Kidney (tissue), 11 donors: ENCODE results near the gene ANKRD18B. TPM values are rescaled to one million over a fixed set of nuclear protein-coding genes. Genes with fewer than 3 reads are reported as not detected.
A peak's percentile ranks its signal among the peaks of the same experiment; 100 is the strongest.
"Not testable (repeated sequence)": the region's sequence is repeated elsewhere in the genome, so short reads cannot be mapped to it uniquely, and the experiment has no call there.

ENCODE experiments used
- DNase-seq, 5 donors: peaks; one replicate each; pipeline ENCODE4 v3.0.0-alpha.2; 2013 to 2020
- FAIRE-seq: peaks from 2 replicates; lab custom pipeline; 2012; peaks lifted over from hg19 to GRCh38; lab: Jason Lieb, UNC
- H3K27ac ChIP-seq, 2 donors: one replicate each; pipeline ENCODE4 v1.7.0; 2013; ENCODE audit warnings: low read depth in 2 of 2, low read length in 2 of 2, inconsistent platforms in 1 of 2
- H3K27me3 ChIP-seq: one replicate; pipeline ENCODE4 v1.7.1; 2013; ENCODE audit warnings: low read length, inconsistent platforms; ENCODE audit not compliant: control insufficient read depth, insufficient read depth
- H3K36me3 ChIP-seq, 3 donors: one replicate each; pipeline versions ENCODE4 v1.7.0 to v1.7.1; 2013; ENCODE audit warnings: low read length in 3 of 3, control low read depth in 1 of 3, inconsistent platforms in 1 of 3; ENCODE audit not compliant: insufficient read depth in 3 of 3, control insufficient read depth in 2 of 3
- H3K4me1 ChIP-seq, 3 donors: one replicate each; pipeline versions ENCODE4 v1.7.0 to v1.7.1; 2013; ENCODE audit warnings: low read length in 3 of 3, inconsistent platforms in 1 of 3, low read depth in 1 of 3; ENCODE audit not compliant: control insufficient read depth in 2 of 3, insufficient read depth in 2 of 3
- H3K4me3 ChIP-seq, 3 donors: one replicate each; pipeline versions ENCODE4 v1.7.0 to v1.8.1; 2013; ENCODE audit warnings: low read length in 3 of 3, control low read depth in 1 of 3, inconsistent platforms in 1 of 3
- H3K9ac ChIP-seq, 3 donors: one replicate each; pipeline versions ENCODE4 v1.7.0 to v1.7.1; 2013; ENCODE audit warnings: low read length in 3 of 3, control low read depth in 1 of 3, inconsistent platforms in 1 of 3
- H3K9me3 ChIP-seq, 3 donors: one replicate each; pipeline versions ENCODE4 v1.7.0 to v1.7.1; 2013; ENCODE audit warnings: low read length in 3 of 3, control low read depth in 1 of 3, inconsistent platforms in 1 of 3; ENCODE audit not compliant: control insufficient read depth in 2 of 3, insufficient read depth in 1 of 3
- intact Hi-C: fragments of 100-400 bp; cut with DNase I; formaldehyde crosslinking; loops from one replicate; pipeline ENCODE4 v1.11.1; 2022
- polyA plus RNA-seq: library from polyadenylated mRNA; stranded (reverse); fragments of 350-450 nt; fragmentation: Illumina TruSeq; extraction: RNeasy Lipid Tissue Mini Kit (QIAGEN cat#74804); gene quantifications from one replicate; pipeline ENCODE4 v1.2.3, GENCODE V29; 2014; ENCODE audit warnings: low read depth, low replicate concordance; ENCODE audit not compliant: insufficient read depth
- total RNA-seq: library from RNA; stranded (reverse); fragmentation: NEBNext Ultra II Directional; extraction: Animal tissue kit (Norgen Biotek cat#: 25700); gene quantifications from one replicate; pipeline ENCODE4 v1.2.1, GENCODE V29; 2021
- donor health status: control.
- donor health status: control.
- donor health status: DM: yes; HTN: yes; CAD: no.
- donor health status: Normal renal cell carcinoma (clear cell type).

ANKRD18B gene
- total and polyA plus RNA-seq, 2 donors from 2014 or later, result 0.72 TPM; not detected in 1

DNA sequence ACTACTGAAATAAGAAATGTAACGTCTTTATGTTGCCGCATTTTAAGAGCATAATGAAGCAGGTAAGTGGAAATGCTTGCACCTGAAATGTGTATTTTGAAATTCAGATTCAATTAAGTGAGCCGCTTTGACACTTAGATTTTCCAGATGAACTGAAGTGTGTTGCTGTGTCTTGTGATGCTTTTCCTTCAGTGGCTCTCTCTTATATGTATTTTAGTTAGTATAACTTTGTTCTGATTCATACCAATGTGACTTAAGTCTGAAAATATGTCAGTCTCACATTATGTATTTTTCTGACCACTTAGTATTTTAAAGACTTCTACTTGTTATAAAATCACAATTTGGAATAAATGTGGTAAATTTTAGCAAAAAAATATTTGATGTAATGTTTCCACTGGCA lies 25.4 kb downstream of the ANKRD18B start:
- peak; percentile 55 for FAIRE-seq
- intact Hi-C loops, H3K27me3 ChIP-seq: not testable (repeated sequence)

DNA sequence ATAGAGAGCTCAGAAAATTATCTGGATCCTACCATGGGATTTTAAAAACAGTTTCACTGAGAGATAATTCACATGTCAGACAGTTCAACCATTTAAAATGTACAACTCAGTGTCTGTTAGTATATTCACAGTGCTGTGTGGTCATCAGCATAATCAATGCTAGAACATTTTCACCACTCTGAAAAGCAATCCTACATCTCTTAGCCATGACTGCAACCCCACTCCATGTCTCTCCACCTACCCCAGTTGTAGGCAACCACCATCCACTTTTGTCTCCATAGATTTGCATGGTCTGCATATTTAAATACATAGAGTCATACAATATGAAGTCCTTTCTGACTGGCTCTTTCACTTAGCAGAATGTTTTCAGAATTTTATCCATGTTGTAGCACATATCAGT lies 27.1 kb downstream of the ANKRD18B start:
- H3K27me3 ChIP-seq, intact Hi-C loops, DNase-seq, H3K4me1 ChIP-seq, H3K27ac ChIP-seq, H3K4me3 ChIP-seq, H3K9ac ChIP-seq, H3K9me3 ChIP-seq, FAIRE-seq, H3K36me3 ChIP-seq: not testable (repeated sequence)

More for the DNA sequence above, 25.4 kb downstream of the ANKRD18B start:
- not testable (repeated sequence) for H3K4me3 ChIP-seq, H3K36me3 ChIP-seq, H3K27ac ChIP-seq, H3K9me3 ChIP-seq, DNase-seq, H3K4me1 ChIP-seq, H3K9ac ChIP-seq

DNA sequence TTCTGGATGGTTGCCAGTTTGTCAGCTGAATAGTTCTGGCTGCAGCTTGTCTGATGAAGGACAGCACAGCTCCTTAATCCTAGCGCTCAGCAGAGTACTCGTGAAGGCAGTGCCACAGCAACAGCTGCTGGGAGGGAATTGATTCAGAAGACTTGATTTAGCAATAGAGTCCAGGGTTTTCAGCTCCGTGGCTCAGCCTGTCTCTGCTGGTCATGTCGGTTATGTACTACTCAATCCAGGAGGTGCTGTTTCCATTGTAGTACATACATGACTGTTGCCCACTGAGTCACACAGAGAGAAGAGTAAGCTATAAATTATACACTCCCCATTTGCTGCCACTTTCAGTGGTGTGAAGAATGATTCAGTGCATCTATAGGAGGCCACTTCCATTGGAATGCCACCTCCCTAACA lies 28.3 kb downstream of the ANKRD18B start:
- H3K27me3 ChIP-seq, intact Hi-C loops, FAIRE-seq, H3K4me3 ChIP-seq, H3K27ac ChIP-seq, H3K9me3 ChIP-seq, H3K36me3 ChIP-seq, H3K4me1 ChIP-seq, H3K9ac ChIP-seq: not testable (repeated sequence)
- DNase-seq, result peak in 1 of 5 donors; percentile 1

DNA sequence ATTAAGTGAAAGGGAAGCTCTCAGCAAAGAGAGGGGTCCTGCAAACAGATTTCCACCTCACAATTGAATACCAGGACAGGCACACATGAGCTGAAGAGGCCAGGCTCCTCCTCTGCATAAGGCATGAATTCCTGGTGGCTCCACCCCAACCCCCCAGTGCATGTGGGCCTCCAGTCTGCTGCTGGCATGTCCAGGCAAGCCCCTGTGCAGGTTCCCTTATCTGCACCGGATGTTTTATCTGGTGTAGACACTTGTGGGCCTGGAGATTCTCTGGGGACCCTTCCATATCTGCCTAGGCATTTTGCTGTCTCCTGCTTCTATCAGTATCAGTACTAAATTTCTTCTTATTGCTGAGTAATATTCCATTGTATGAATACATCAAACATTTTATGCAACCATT lies 36.2 kb downstream of the ANKRD18B start:
- intact Hi-C loops, H3K27ac ChIP-seq, H3K9me3 ChIP-seq, H3K9ac ChIP-seq, H3K4me1 ChIP-seq, H3K4me3 ChIP-seq, FAIRE-seq, H3K27me3 ChIP-seq, DNase-seq, H3K36me3 ChIP-seq: not testable (repeated sequence)

DNA sequence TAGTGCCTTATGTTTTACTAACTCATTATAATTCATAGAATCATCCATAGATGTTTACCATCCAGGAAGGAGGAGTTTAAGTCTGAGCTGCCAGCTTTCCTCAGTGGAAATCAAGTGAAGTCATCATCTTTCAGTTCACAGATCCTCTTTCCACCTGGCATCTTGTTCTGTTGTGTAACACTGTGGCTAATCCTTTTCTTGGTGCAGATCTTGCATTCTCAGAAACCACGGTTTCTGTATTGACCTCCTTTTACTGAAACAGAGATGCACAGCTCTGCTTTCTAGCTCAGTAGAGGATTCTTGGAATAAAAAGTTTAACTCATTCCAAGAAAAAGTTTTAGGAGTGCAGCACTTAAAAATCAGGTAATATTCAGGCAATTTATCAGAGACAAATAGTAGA lies 38.1 kb downstream of the ANKRD18B start:
- H3K4me1 ChIP-seq, DNase-seq, intact Hi-C loops, H3K4me3 ChIP-seq, H3K27ac ChIP-seq, H3K9me3 ChIP-seq, H3K27me3 ChIP-seq, H3K36me3 ChIP-seq, FAIRE-seq, H3K9ac ChIP-seq: not testable (repeated sequence)

DNA sequence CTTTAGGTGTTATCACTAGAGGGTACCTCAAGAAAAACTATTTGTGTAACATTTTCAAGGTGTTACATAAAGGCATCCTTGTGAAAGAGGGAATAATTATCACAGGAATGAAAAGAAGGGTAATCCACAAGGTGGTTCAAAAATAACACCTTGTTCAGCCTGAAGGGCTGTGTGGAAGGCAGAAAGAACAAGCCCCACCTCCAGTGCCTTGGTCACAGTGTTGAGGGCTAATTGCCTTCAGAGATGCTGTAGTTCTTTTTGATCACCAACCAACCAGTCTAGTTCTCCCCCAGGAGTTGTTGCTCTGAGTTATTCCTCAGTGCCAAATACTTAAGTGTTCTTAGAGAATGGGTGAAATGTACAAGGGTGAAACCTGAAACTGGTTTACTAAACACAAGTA lies 43.7 kb downstream of the ANKRD18B start:
- FAIRE-seq, H3K27me3 ChIP-seq, H3K9me3 ChIP-seq, intact Hi-C loops, DNase-seq, H3K27ac ChIP-seq, H3K4me1 ChIP-seq, H3K4me3 ChIP-seq, H3K9ac ChIP-seq, H3K36me3 ChIP-seq: not testable (repeated sequence)

DNA sequence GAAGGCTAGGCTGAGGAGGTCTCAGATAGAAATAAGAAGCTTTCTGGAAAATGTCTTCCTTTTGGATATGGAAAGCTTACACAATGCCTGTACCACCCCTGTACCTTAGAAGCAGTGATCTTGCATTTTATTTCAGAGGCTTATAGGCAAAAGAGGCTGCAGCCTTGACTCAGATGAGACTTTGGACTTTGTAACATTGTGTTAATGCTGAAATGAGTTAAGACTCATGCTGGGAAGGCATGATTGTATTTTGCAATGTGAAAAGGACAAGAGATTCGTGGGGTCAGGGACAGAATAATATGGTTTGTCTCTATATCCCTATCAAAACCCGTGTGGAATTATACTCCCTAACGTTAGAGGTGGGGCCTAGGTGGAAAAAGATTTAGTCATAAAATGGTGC lies 53.7 kb downstream of the ANKRD18B start:
- not testable (repeated sequence) for H3K4me3 ChIP-seq

DNA sequence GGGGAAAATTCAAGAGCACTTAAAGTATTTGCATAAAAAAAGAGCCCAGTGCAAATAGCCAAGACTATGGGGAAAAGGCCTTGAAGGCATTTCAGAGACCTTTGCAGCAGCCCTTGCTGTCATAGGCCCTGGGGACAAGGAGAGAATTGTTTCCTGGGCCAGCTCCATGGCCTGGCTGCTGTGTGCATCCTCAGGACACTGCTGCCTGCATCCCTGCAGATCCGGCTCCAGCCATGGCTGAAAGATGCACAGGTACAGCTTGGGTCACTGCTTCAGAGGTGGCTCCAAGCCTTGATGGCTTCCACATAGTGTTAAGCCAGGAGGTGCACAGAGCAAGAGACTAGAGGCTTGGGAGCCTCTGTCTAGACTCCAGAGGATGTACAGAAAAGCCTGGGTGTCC lies 55.9 kb downstream of the ANKRD18B start:
- FAIRE-seq, H3K4me3 ChIP-seq, H3K27me3 ChIP-seq, H3K27ac ChIP-seq, H3K9me3 ChIP-seq, intact Hi-C loops, DNase-seq, H3K9ac ChIP-seq, H3K36me3 ChIP-seq, H3K4me1 ChIP-seq: not testable (repeated sequence)

More for the DNA sequence above, 53.7 kb downstream of the ANKRD18B start:
- FAIRE-seq, H3K9ac ChIP-seq, H3K27ac ChIP-seq, H3K9me3 ChIP-seq, H3K36me3 ChIP-seq, DNase-seq, H3K27me3 ChIP-seq, H3K4me1 ChIP-seq, intact Hi-C loops: not testable (repeated sequence)

DNA sequence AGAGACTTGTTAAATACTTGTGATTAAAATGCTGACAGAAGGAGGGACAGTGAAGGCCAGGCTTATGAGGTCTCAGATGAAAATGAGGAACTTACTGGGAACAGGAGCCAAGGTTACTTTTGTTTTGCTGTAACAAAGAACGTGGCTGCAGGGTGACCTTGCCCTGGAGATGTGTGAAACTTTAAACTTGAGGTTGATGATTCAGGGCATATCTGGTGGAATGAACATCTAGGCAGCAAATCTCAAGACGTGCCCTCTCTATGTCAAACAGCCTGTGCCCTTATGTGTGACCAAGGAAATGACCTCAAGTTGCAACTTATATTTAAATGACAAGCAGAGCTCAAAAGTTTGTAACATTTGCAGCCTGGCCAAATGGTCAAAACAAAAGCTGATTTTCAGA lies 58.6 kb downstream of the ANKRD18B start:
- FAIRE-seq, intact Hi-C loops, H3K4me3 ChIP-seq, DNase-seq, H3K27ac ChIP-seq, H3K9me3 ChIP-seq, H3K27me3 ChIP-seq, H3K4me1 ChIP-seq, H3K36me3 ChIP-seq, H3K9ac ChIP-seq: not testable (repeated sequence)
